ENCODE data around the gene HMGCS1. TPM values are rescaled to one million over a fixed set of nuclear protein-coding genes. Genes with fewer than 3 reads are reported as not detected.

Gene HMGCS1
- total RNA-seq, 3 donors from 2014 or later (not counting 1 experiment from before 2014, with no cell fraction given): 53.0 to 105 (median 85.8) TPM

- Mint-ChIP-seq H3K4me3 (no peak overlapping the region), H3K27ac (no peak overlapping the region), H3K9me3 (peaks cover 0 to 3% of the 10 kb centered on the region in 2 donors), H3K4me1 (no peaks in the 10 kb centered on the region), H3K27me3 (ENCODE audit: low read depth in 2 of 2) (peaks cover 6 to 8% of the 10 kb centered on the region in 2 donors), H3K36me3 (peaks cover 9% of the 10 kb centered on the region)
- H3K36me3 ChIP-seq (ENCODE audit: control insufficient read depth, insufficient read depth, low read length): no peaks in the 10 kb centered on the region
- 93% methylated on average over 2 of the region's 3 CpGs for WGBS (ENCODE audit: insufficient coverage)
- no peaks in the 10 kb centered on the region for H3K27me3 ChIP-seq (ENCODE audit: control insufficient read depth, insufficient read depth, low read length)
- ATAC-seq (no peak), DNase-seq (no peak)
- intact Hi-C loops (cut with micrococcal nuclease): no loop called here
- TF ChIP-seq CTCF (IDR thresholded peaks at IDR 0.05): no peak
- H3K4me1 ChIP-seq (ENCODE audit: control insufficient read depth, insufficient read depth, low read length): no peaks in the 10 kb centered on the region
- H3K4me3 ChIP-seq (ENCODE audit: low read length): no peak overlapping the region
- no peak overlapping the region for H3K27ac ChIP-seq (ENCODE audit: low read length)
- H3K9me3 ChIP-seq (ENCODE audit: control insufficient read depth, insufficient read depth, low read length): peaks cover 8% of the 10 kb centered on the region
Measured at GRCh38 chr5:43357878-43358281, 44.7 kb upstream of the HMGCS1 start.

- WGBS (ENCODE audit: insufficient coverage): 85% methylated on average over 2 of the region's 2 CpGs
- Mint-ChIP-seq H3K9me3 (peaks cover 0 to 3% of the 10 kb centered on the region in 2 donors), H3K4me1 (no peaks in the 10 kb centered on the region), H3K36me3 (peaks cover 9% of the 10 kb centered on the region), H3K27ac (no peak overlapping the region), H3K27me3 (ENCODE audit: low read depth in 2 of 2) (peaks cover 6 to 8% of the 10 kb centered on the region in 2 donors), H3K4me3 (no peak overlapping the region)
- no peak for ATAC-seq
- Histone ChIP-seq H3K36me3 (ENCODE audit: control insufficient read depth, insufficient read depth, low read length) (no peaks in the 10 kb centered on the region), H3K9me3 (ENCODE audit: control insufficient read depth, insufficient read depth, low read length) (peaks cover 8% of the 10 kb centered on the region), H3K27ac (ENCODE audit: low read length) (no peak overlapping the region), H3K27me3 (ENCODE audit: control insufficient read depth, insufficient read depth, low read length) (no peaks in the 10 kb centered on the region), H3K4me1 (ENCODE audit: control insufficient read depth, insufficient read depth, low read length) (no peaks in the 10 kb centered on the region), H3K4me3 (ENCODE audit: low read length) (no peak overlapping the region)
- DNase-seq: no peak
- no peak for TF ChIP-seq CTCF (IDR thresholded peaks at IDR 0.05)
- intact Hi-C loops (cut with micrococcal nuclease): no loop called here
Measured at GRCh38 chr5:43357067-43357466, 43.9 kb upstream of the HMGCS1 start.

GRCh38 chr5:43354774-43355173 lies 41.6 kb upstream of the HMGCS1 start:
- Histone ChIP-seq H3K27me3 (ENCODE audit: control insufficient read depth, insufficient read depth, low read length) (no peaks in the 10 kb centered on the region), H3K36me3 (ENCODE audit: control insufficient read depth, insufficient read depth, low read length) (no peaks in the 10 kb centered on the region), H3K4me3 (ENCODE audit: low read length) (no peak overlapping the region), H3K9me3 (ENCODE audit: control insufficient read depth, insufficient read depth, low read length) (peaks cover 6% of the 10 kb centered on the region), H3K27ac (ENCODE audit: low read length) (no peak overlapping the region), H3K4me1 (ENCODE audit: control insufficient read depth, insufficient read depth, low read length) (no peaks in the 10 kb centered on the region)
- peaks cover 10 to 12% of the 10 kb centered on the region in 2 donors for H3K27me3 Mint-ChIP-seq (ENCODE audit: low read depth in 2 of 2)
- ATAC-seq (no peak), DNase-seq (no peak)
- H3K9me3 Mint-ChIP-seq: no peaks in the 10 kb centered on the region
- no peaks in the 10 kb centered on the region for H3K4me1 Mint-ChIP-seq
- intact Hi-C loops (cut with micrococcal nuclease): no loop called here
- TF ChIP-seq CTCF (IDR thresholded peaks at IDR 0.05): no peak
- no peak overlapping the region for H3K4me3 Mint-ChIP-seq
- 92% methylated on average over 3 of the region's 3 CpGs for WGBS (ENCODE audit: insufficient coverage)
- H3K27ac Mint-ChIP-seq: no peak overlapping the region
- H3K36me3 Mint-ChIP-seq: no peaks in the 10 kb centered on the region

- no peaks in the 10 kb centered on the region for H3K27me3 ChIP-seq (ENCODE audit: control insufficient read depth, insufficient read depth, low read length)
- H3K4me1 ChIP-seq (ENCODE audit: control insufficient read depth, insufficient read depth, low read length): no peaks in the 10 kb centered on the region
- H3K36me3 Mint-ChIP-seq: no peaks in the 10 kb centered on the region
- no peak for TF ChIP-seq CTCF (IDR thresholded peaks at IDR 0.05)
- no peaks in the 10 kb centered on the region for H3K4me1 Mint-ChIP-seq
- H3K9me3 ChIP-seq (ENCODE audit: control insufficient read depth, insufficient read depth, low read length): no peaks in the 10 kb centered on the region
- no peak for DNase-seq
- H3K27ac Mint-ChIP-seq: no peak overlapping the region
- WGBS (ENCODE audit: insufficient coverage): 100% methylated on average over 1 of the region's 1 CpG
- H3K36me3 ChIP-seq (ENCODE audit: control insufficient read depth, insufficient read depth, low read length): no peaks in the 10 kb centered on the region
- H3K27ac ChIP-seq (ENCODE audit: low read length): no peak overlapping the region
- H3K4me3 ChIP-seq (ENCODE audit: low read length): no peak overlapping the region
- intact Hi-C loops (cut with micrococcal nuclease): no loop called here
- no peak overlapping the region for H3K4me3 Mint-ChIP-seq
- ATAC-seq: no peak
- peaks cover 10 to 12% of the 10 kb centered on the region in 2 donors for H3K27me3 Mint-ChIP-seq (ENCODE audit: low read depth in 2 of 2)
- no peaks in the 10 kb centered on the region for H3K9me3 Mint-ChIP-seq
Measured at GRCh38 chr5:43353668-43354067, 40.5 kb upstream of the HMGCS1 start.
